Thoracic aorta endothelial cell (primary cell): ENCODE data around the gene EIF4E. TPM values are rescaled to one million over a fixed set of nuclear protein-coding genes. Genes with fewer than 3 reads are reported as not detected.

Experiments used
- small RNA-seq: library from RNA; depleted of rRNA; stranded (forward); fragments of <200 nt; gene quantifications from one replicate; pipeline ENCODE3, GENCODE V24; 2012
- total RNA-seq: library from RNA; depleted of rRNA; stranded (reverse); fragments of >200 nt; gene quantifications from 2 replicates; pipeline ENCODE4 v1.2.3, GENCODE V29; 2012

The EIF4E gene, protein sequence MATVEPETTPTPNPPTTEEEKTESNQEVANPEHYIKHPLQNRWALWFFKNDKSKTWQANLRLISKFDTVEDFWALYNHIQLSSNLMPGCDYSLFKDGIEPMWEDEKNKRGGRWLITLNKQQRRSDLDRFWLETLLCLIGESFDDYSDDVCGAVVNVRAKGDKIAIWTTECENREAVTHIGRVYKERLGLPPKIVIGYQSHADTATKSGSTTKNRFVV
- total RNA-seq: 234 and 269 TPM in 2 replicates

DNA sequence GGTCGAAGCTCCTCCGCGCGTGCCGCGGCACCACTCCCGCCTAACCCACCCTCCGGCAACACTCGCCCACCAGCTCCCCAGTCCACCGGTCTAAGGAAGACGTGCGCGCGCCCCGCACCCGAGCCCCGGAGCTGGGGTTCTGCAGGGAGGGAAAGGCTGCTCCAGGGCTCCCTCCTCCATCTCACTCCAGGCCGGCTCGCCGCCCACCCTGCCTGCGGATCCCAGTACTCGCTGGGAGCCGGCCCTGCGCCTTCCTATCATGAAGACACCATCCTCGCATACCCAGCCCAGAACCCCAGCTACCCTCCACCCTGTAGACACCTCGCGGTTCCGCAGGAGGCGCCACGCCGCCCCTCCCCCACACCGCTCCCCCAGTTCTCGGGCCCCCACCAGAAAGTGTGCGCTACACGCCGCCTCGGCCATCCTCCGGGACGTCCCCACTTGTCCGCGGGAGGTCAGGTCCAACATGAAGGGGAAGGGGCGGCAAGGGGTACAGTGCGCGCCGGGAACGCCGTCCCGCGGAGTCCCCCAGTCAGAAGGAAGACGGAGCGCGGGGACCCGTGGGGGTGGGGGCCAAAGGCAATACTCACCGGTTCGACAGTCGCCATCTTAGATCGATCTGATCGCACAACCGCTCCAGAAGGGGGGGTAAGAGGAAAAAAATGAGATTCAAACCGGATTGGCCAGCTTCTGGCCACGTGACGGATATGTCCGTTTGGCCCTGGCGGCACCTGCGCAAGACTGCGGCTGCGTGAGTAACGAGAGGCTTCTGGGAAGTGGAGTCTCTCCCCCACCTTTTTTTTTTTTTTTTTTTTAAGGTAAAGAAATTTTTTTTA lies at the start of gene EIF4E:
Gene EIF4E, minus strand, starts transcription at position 629 of the 836 bp plus-strand sequence. Its CDS starts 21 bp downstream, at position 608.

Small RNA genes within 50 kb of the gene (small RNA-seq; reads per million reads assigned to genes)
- gene RNU7-149P: not detected
- not detected for gene TBCAP3

Other genes with a start within 250 kb of the EIF4E start
- gene METAP1, start 66.6 kb upstream of the EIF4E start, total RNA-seq: 73.4 and 90.8 TPM in 2 replicates
- gene ADH5, start 159.7 kb upstream of the EIF4E start, total RNA-seq: 101 and 105 TPM in 2 replicates
- not detected in 2 replicates for gene ADH4, start 215.2 kb upstream of the EIF4E start, total RNA-seq